ENCODE results near the gene BTBD18. TPM values are rescaled to one million over a fixed set of nuclear protein-coding genes. Genes with fewer than 3 reads are reported as not detected.

The BTBD18 gene
- total RNA-seq, 1 donor from 2014 or later, result not detected

Other genes starting within 250 kb of the BTBD18 start
- gene SLC43A1, start 236.1 kb downstream of the BTBD18 start, total RNA-seq, result 10.5 and 15.9 TPM in 2 replicates
- gene TIMM10, start 221.1 kb downstream of the BTBD18 start, total RNA-seq, result 31.9 and 35.0 TPM in 2 replicates
- not detected in 2 replicates for gene SMTNL1, start 214.2 kb downstream of the BTBD18 start, total RNA-seq
- gene UBE2L6, start 184.1 kb downstream of the BTBD18 start, total RNA-seq, result 74.1 and 87.1 TPM in 2 replicates
- 0.53 and 1.5 TPM in 2 replicates for gene SERPING1, start 154.1 kb downstream of the BTBD18 start, total RNA-seq
- 0.24 and 0.41 TPM in 2 replicates for gene YPEL4, start 101.9 kb downstream of the BTBD18 start, total RNA-seq
- 13.3 and 18.0 TPM in 2 replicates for gene CLP1, start 94.1 kb downstream of the BTBD18 start, total RNA-seq
- gene ZDHHC5, start 83.7 kb downstream of the BTBD18 start, total RNA-seq, result 54.7 and 71.3 TPM in 2 replicates
- 33.8 and 43.2 TPM in 2 replicates for gene MED19, start 39.6 kb downstream of the BTBD18 start, total RNA-seq
- 46.9 and 51.5 TPM in 2 replicates for gene TMX2, start 39.2 kb downstream of the BTBD18 start, total RNA-seq
- gene SELENOH, start 10.3 kb downstream of the BTBD18 start, total RNA-seq, result 160 and 174 TPM in 2 replicates
- gene CTNND1, start 10.0 kb upstream of the BTBD18 start, total RNA-seq, result 200 and 268 TPM in 2 replicates